Trophoblast cell (in vitro differentiated cells and primary cell): ENCODE data around the gene MACROD2.

Experiments used
- DNase-seq, 2 donors: peaks; one replicate each; pipeline ENCODE4 v3.0.0-alpha.2; 2016
- H2AFZ ChIP-seq: 2 replicates; pipeline ENCODE4 v1.6.1; 2013; ENCODE audit warnings: low read length, moderate library complexity, mild to moderate bottlenecking; ENCODE audit not compliant: insufficient read depth, poor library complexity
- H2AK5ac ChIP-seq: 2 replicates; pipeline ENCODE4 v1.6.1; 2013; ENCODE audit warnings: mild to moderate bottlenecking, low read length
- H2BK120ac ChIP-seq: 2 replicates; pipeline ENCODE4 v1.6.1; 2013; ENCODE audit warnings: low read length, mild to moderate bottlenecking, moderate library complexity; ENCODE audit not compliant: insufficient read depth, poor library complexity
- H2BK12ac ChIP-seq: 2 replicates; pipeline ENCODE4 v1.6.1; 2013; ENCODE audit warnings: mild to moderate bottlenecking, low read length, moderate library complexity
- H2BK5ac ChIP-seq: 2 replicates; pipeline ENCODE4 v1.6.1; 2013; ENCODE audit warnings: low read length, low read depth, moderate library complexity, mild to moderate bottlenecking; ENCODE audit not compliant: poor library complexity
- H3K14ac ChIP-seq: 2 replicates; pipeline ENCODE4 v1.6.1; 2013; ENCODE audit warnings: mild to moderate bottlenecking, low read length
- H3K18ac ChIP-seq: 2 replicates; pipeline ENCODE4 v1.6.1; 2013; ENCODE audit warnings: mild to moderate bottlenecking, low read length
- H3K23ac ChIP-seq: 2 replicates; pipeline ENCODE4 v1.6.1; 2013; ENCODE audit warnings: low read length
- H3K27ac ChIP-seq: 2 replicates; pipeline ENCODE4 v1.5.1; 2013; ENCODE audit warnings: low read depth, mild to moderate bottlenecking, inconsistent platforms, low read length, moderate library complexity
- H3K27me3 ChIP-seq: 2 replicates; pipeline ENCODE4 v1.6.1; 2013; ENCODE audit warnings: inconsistent platforms, mild to moderate bottlenecking, low read length, moderate library complexity; ENCODE audit not compliant: insufficient read depth
- H3K36me3 ChIP-seq, 2 experiments: 1 replicate in 1 of 2; 2 replicates in 1 of 2; pipeline ENCODE4 v1.6.1; 2013; ENCODE audit warnings: low read length in 2 of 2, mild to moderate bottlenecking in 2 of 2, moderate library complexity in 1 of 2; ENCODE audit not compliant: insufficient read depth in 2 of 2, control insufficient read depth in 1 of 2
- H3K4ac ChIP-seq: 2 replicates; pipeline ENCODE4 v1.6.1; 2013; ENCODE audit warnings: low read depth, mild to moderate bottlenecking, low read length, moderate library complexity
- H3K4me1 ChIP-seq, 2 experiments: 1 replicate in 1 of 2; 2 replicates in 1 of 2; pipeline ENCODE4 v1.6.1; 2013; ENCODE audit warnings: low read length in 2 of 2, mild to moderate bottlenecking in 2 of 2, moderate library complexity in 1 of 2; ENCODE audit not compliant: insufficient read depth in 2 of 2, control insufficient read depth in 1 of 2
- H3K4me2 ChIP-seq: 2 replicates; pipeline ENCODE4 v1.6.1; 2013; ENCODE audit warnings: inconsistent platforms, mild to moderate bottlenecking, low read length, moderate library complexity
- H3K4me3 ChIP-seq: 2 replicates; pipeline ENCODE4 v1.5.1; 2013; ENCODE audit warnings: mild to moderate bottlenecking, low read depth, low read length, inconsistent platforms
- H3K79me1 ChIP-seq: one replicate; pipeline ENCODE4 v1.6.1; 2013; ENCODE audit warnings: low read length
- H3K79me2 ChIP-seq: 2 replicates; pipeline ENCODE4 v1.6.1; 2013; ENCODE audit warnings: low read length, mild to moderate bottlenecking; ENCODE audit not compliant: control insufficient read depth, insufficient read depth, poor library complexity
- H3K9ac ChIP-seq: 2 replicates; pipeline ENCODE4 v1.6.1; 2013; ENCODE audit warnings: mild to moderate bottlenecking, low read length
- H3K9me3 ChIP-seq: 2 replicates; pipeline ENCODE4 v1.6.1; 2013; ENCODE audit warnings: low read depth, mild to moderate bottlenecking, control low read depth, inconsistent platforms, low read length; ENCODE audit not compliant: insufficient read depth
- H4K12ac ChIP-seq: 2 replicates; pipeline ENCODE4 v1.6.1; 2013; ENCODE audit warnings: low read depth, mild to moderate bottlenecking, low read length, moderate library complexity
- H4K8ac ChIP-seq: 2 replicates; pipeline ENCODE4 v1.6.1; 2013; ENCODE audit warnings: low read depth, mild to moderate bottlenecking, low read length, moderate library complexity
- H4K91ac ChIP-seq: one replicate; pipeline ENCODE4 v1.6.1; 2013; ENCODE audit warnings: low read depth, mild to moderate bottlenecking, low read length, moderate library complexity
- WGBS: extraction: QIAGEN DNeasy Blood & Tissue Kit; methylation state at CpG from one replicate; pipeline ENCODE4 v1.1.7; 2013; ENCODE audit warnings: missing lambda C conversion rate; ENCODE audit not compliant: insufficient read length, insufficient coverage; ENCODE audit errors: extremely low coverage; 5-methylcytosine and 5-hydroxymethylcytosine counted together

The MACROD2 gene

DNA sequence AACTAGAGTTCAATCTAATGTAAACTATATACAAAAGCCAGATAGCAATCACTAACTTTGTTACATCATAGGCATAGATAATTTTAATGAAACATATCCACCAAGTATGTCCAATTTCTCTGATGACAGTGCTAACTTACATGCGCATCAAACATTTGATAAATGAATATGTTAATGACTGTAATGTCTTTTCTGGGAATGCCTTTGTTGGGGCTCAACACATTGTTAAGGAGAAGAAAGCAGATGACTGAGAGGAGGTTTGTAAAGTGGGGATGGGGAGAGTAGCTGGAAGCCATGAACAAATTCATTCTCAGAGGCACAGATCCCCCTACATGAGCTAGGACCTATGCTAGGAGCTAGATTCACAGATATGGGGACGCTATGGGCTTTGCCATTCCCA, 1627.9 kb downstream of the MACROD2 start:
- no peak overlapping the region for H3K9ac ChIP-seq
- no peak for DNase-seq
- no peak overlapping the region for H2AFZ ChIP-seq
- H3K36me3 ChIP-seq = no peaks in the 10 kb centered on the region
- peaks cover 1% of the 10 kb centered on the region for H3K9me3 ChIP-seq
- H3K4me2 ChIP-seq = no peak overlapping the region
- no peak overlapping the region for H3K4me3 ChIP-seq
- H3K4me1 ChIP-seq = peaks cover 0 to 3% of the 10 kb centered on the region in 2 experiments
- H3K23ac ChIP-seq = no peak overlapping the region
- no peak overlapping the region for H3K18ac ChIP-seq
- H3K4ac ChIP-seq = no peak overlapping the region
- H4K91ac ChIP-seq = no peak overlapping the region
- H3K27ac ChIP-seq = no peak overlapping the region
- no peaks in the 10 kb centered on the region for H3K79me2 ChIP-seq
- H2BK5ac ChIP-seq = no peak overlapping the region
- no peak overlapping the region for H4K12ac ChIP-seq
- H2BK12ac ChIP-seq = no peak overlapping the region
- no peak overlapping the region for H2AK5ac ChIP-seq
- no peak overlapping the region for H3K14ac ChIP-seq
- no peaks in the 10 kb centered on the region for H3K27me3 ChIP-seq
- no peak overlapping the region for H4K8ac ChIP-seq
- no CpG with 5 or more reads among the region's 2 CpGs for WGBS
- H3K79me1 ChIP-seq = no peaks in the 10 kb centered on the region
- no peak overlapping the region for H2BK120ac ChIP-seq

DNA sequence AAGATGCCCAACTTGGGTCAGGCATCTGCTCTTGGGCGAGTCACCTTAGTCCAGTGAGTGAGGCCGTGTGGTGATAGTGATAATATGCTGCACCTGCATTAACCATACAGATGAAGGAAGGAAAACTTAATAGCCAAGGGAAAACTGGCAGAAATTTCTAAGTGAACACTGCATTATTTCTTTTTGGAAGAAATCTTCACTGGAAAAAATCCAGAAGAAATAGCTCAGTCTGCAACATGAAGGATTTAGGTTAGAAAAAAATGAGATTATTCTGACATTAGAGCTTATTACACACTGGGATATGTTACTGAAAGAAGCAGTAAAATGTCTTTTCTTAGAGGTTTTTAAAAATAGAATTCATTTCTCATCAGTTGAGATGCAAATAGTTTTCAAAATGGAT, 1630.7 kb downstream of the MACROD2 start:
- WGBS = no CpG with 5 or more reads among the region's 2 CpGs
- Histone ChIP-seq H4K8ac (no peak overlapping the region), H2AFZ (no peak overlapping the region), H3K36me3 (no peaks in the 10 kb centered on the region), H2AK5ac (no peak overlapping the region), H3K79me2 (no peaks in the 10 kb centered on the region), H4K91ac (no peak overlapping the region), H2BK12ac (no peak overlapping the region), H2BK5ac (no peak overlapping the region), H3K23ac (no peak overlapping the region), H4K12ac (no peak overlapping the region), H3K9ac (no peak overlapping the region), H3K4me2 (no peak overlapping the region), H3K4ac (no peak overlapping the region), H3K27ac (no peak overlapping the region), H2BK120ac (no peak overlapping the region), H3K18ac (no peak overlapping the region), H3K4me1 (no peaks in the 10 kb centered on the region), H3K14ac (no peak overlapping the region), H3K27me3 (no peaks in the 10 kb centered on the region), H3K4me3 (no peak overlapping the region), H3K9me3 (peaks cover 1% of the 10 kb centered on the region), H3K79me1 (no peaks in the 10 kb centered on the region)
- DNase-seq = no peak

DNA sequence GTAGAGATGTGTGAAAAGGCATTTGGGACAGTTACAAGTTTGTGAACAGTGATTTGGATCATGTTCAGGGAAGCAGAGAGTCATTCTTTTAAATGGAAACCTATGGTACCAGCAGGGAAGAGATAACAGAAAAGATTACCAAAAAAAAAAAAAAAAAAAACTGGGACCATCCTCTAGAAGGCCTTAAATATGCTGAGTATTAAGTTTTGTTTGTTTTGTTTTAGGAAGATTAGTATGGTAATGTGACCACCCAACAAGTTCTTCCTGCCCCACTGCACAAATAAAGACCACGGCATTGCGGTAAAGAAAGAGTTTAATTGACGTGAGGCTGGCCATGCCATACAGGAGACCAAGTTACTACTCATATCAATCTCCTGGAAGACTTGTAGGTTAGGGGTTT, 1631.8 kb downstream of the MACROD2 start:
- Histone ChIP-seq H3K36me3 (no peaks in the 10 kb centered on the region), H3K4me2 (no peak overlapping the region), H4K8ac (no peak overlapping the region), H3K4me3 (no peak overlapping the region), H2BK12ac (no peak overlapping the region), H3K27me3 (no peaks in the 10 kb centered on the region), H2BK120ac (no peak overlapping the region), H3K9ac (no peak overlapping the region), H4K91ac (no peak overlapping the region), H3K79me2 (no peaks in the 10 kb centered on the region), H2AK5ac (no peak overlapping the region), H3K9me3 (no peaks in the 10 kb centered on the region), H3K79me1 (no peaks in the 10 kb centered on the region), H3K14ac (no peak overlapping the region), H2BK5ac (no peak overlapping the region), H3K4me1 (no peaks in the 10 kb centered on the region), H3K23ac (no peak overlapping the region), H3K18ac (no peak overlapping the region), H2AFZ (no peak overlapping the region), H3K4ac (no peak overlapping the region), H3K27ac (no peak overlapping the region), H4K12ac (no peak overlapping the region)
- no CpG with 5 or more reads among the region's 3 CpGs for WGBS
- no peak for DNase-seq

- no peak overlapping the region for H2AK5ac ChIP-seq
- no peak overlapping the region for H3K4me3 ChIP-seq
- no peak overlapping the region for H2BK120ac ChIP-seq
- H4K8ac ChIP-seq = no peak overlapping the region
- no peak overlapping the region for H3K4ac ChIP-seq
- H3K4me2 ChIP-seq = no peak overlapping the region
- no peaks in the 10 kb centered on the region for H3K79me2 ChIP-seq
- no peak overlapping the region for H2BK5ac ChIP-seq
- no peaks in the 10 kb centered on the region for H3K4me1 ChIP-seq
- no peak overlapping the region for H2AFZ ChIP-seq
- no peaks in the 10 kb centered on the region for H3K27me3 ChIP-seq
- H3K9me3 ChIP-seq = no peaks in the 10 kb centered on the region
- no peak overlapping the region for H3K18ac ChIP-seq
- no peak overlapping the region for H3K27ac ChIP-seq
- no peaks in the 10 kb centered on the region for H3K36me3 ChIP-seq
- H4K12ac ChIP-seq = no peak overlapping the region
- H3K9ac ChIP-seq = no peak overlapping the region
- no peak overlapping the region for H3K14ac ChIP-seq
- no peak overlapping the region for H3K23ac ChIP-seq
- H4K91ac ChIP-seq = no peak overlapping the region
- H2BK12ac ChIP-seq = no peak overlapping the region
- H3K79me1 ChIP-seq = no peaks in the 10 kb centered on the region
- no peak for DNase-seq
Measured at GRCh38 chr20:15627501-15627903, 1632.2 kb downstream of the MACROD2 start.
